Tibial artery (tissue), 4 donors: ENCODE measurements around the gene THRB.
A peak's percentile ranks its signal among the peaks of the same experiment; 100 is the strongest.

Source experiments
- DNase-seq, 2 donors: peaks; one replicate each; pipeline ENCODE4 v3.0.0-alpha.2; 2019
- H3K27ac ChIP-seq, 2 donors: fragments of 200-600 bp; sonication (generic) in 1 of 2; 1 replicate in 1 of 2; 2 replicates in 1 of 2; pipeline ENCODE4 v1.5.1; 2018 to 2019; ENCODE audit warnings: mild to moderate bottlenecking in 1 of 2
- H3K27me3 ChIP-seq, 2 donors: fragments of 200-600 bp; sonication (generic) in 1 of 2; one replicate each; pipeline versions ENCODE4 v1.5.1 to v1.6.0; 2016 to 2019
- H3K36me3 ChIP-seq, 3 donors: fragments of 200-600 bp; sonication (generic) in 2 of 3; one replicate each; pipeline ENCODE4 v1.5.1; 2016 to 2019; ENCODE audit warnings: mild to moderate bottlenecking in 2 of 3
- H3K4me1 ChIP-seq, 4 donors: fragments of 200-600 bp; sonication (generic) in 2 of 4; 1 replicate in 3 of 4; 2 replicates in 1 of 4; pipeline ENCODE4 v1.5.1; 2016 to 2019
- H3K4me3 ChIP-seq, 2 donors: fragments of 200-600 bp; sonication (generic) in 1 of 2; 1 replicate in 1 of 2; 2 replicates in 1 of 2; pipeline ENCODE4 v1.5.1; 2018 to 2019; ENCODE audit warnings: mild to moderate bottlenecking in 2 of 2
- H3K9me3 ChIP-seq, 3 donors: fragments of 200-600 bp; sonication (generic) in 1 of 3; one replicate each; pipeline ENCODE4 v1.5.1; 2016 to 2019
- CTCF ChIP-seq, 2 experiments: fragments of 200-600 bp in 1 of 2; fragments of 450-650 bp in 1 of 2; IDR thresholded peaks; one replicate each; pipeline ENCODE4 v1.5.1; 2017 to 2019; ENCODE audit warnings: antibody characterized with exemption in 2 of 2, mild to moderate bottlenecking in 1 of 2, moderate library complexity in 1 of 2
- intact Hi-C: fragments of 100-400 bp; cut with DNase I; formaldehyde crosslinking; loops from one replicate; pipeline ENCODE4 v1.15.0; 2023; ENCODE audit warnings: low total_unique reads

The THRB gene

GRCh38 chr3:24072193-24072592 lies 422.5 kb downstream of the THRB start:
- TF ChIP-seq CTCF (IDR thresholded peaks at IDR 0.05): no peak
- no peak overlapping the region for H3K4me3 ChIP-seq

GRCh38 chr3:24069045-24069444 lies 425.6 kb downstream of the THRB start:
- Histone ChIP-seq H3K4me3 (no peak overlapping the region), H3K27ac (no peak overlapping the region), H3K36me3 (no peaks in the 10 kb centered on the region), H3K27me3 (no peaks in the 10 kb centered on the region), H3K4me1 (peaks cover 0 to 12% (median 0%) of the 10 kb centered on the region in 4 donors), H3K9me3 (no peaks in the 10 kb centered on the region)
- intact Hi-C loops: no loop called here
- TF ChIP-seq CTCF (IDR thresholded peaks at IDR 0.05): peak in 1 of 2 experiments; percentile 25
- DNase-seq: no peak

More at GRCh38 chr3:24072193-24072592, 422.5 kb downstream of the THRB start:
- no peaks in the 10 kb centered on the region for H3K9me3 ChIP-seq
- no peak overlapping the region for H3K27ac ChIP-seq
- peaks cover 0 to 12% (median 0%) of the 10 kb centered on the region in 4 donors for H3K4me1 ChIP-seq
- DNase-seq: no peak
- H3K27me3 ChIP-seq: no peaks in the 10 kb centered on the region
- H3K36me3 ChIP-seq: no peaks in the 10 kb centered on the region
- intact Hi-C loops: no loop called here

GRCh38 chr3:24067483-24067882 lies 427.2 kb downstream of the THRB start:
- Histone ChIP-seq H3K4me3 (no peak overlapping the region), H3K36me3 (no peaks in the 10 kb centered on the region), H3K9me3 (no peaks in the 10 kb centered on the region), H3K27ac (no peak overlapping the region), H3K27me3 (no peaks in the 10 kb centered on the region), H3K4me1 (peaks cover 0 to 12% (median 0%) of the 10 kb centered on the region in 4 donors)
- DNase-seq: no peak
- intact Hi-C loops: no loop called here
- no peak for TF ChIP-seq CTCF (IDR thresholded peaks at IDR 0.05)
